B cell (primary cell): Measurements from ENCODE around the gene EPB41L2. TPM values are rescaled to one million over a fixed set of nuclear protein-coding genes. Genes with fewer than 3 reads are reported as not detected.
"Not testable (repeated sequence)": the region's sequence is repeated elsewhere in the genome, so short reads cannot be mapped to it uniquely, and the experiment has no call there.

Source experiments
- ATAC-seq: fragments of 200-7000 bp; cut with Tn5 transposase; one replicate; pipeline ENCODE4 v1.10.0; 2021; ENCODE audit warnings: low read depth, mild to moderate bottlenecking, moderate number of reproducible peaks, moderate library complexity
- CTCF ChIA-PET: fragments of 350-600 bp; sonication (Branson Sonifier 250); formaldehyde crosslinking; loops from one replicate; lab custom pipeline; 2021; ENCODE audit warnings: antibody characterized with exemption, inconsistent platforms; lab: Charles Lee
- POLR2A ChIA-PET: fragments of 350-600 bp; sonication (Branson Sonifier 250); formaldehyde crosslinking; loops from one replicate; lab custom pipeline; 2021; ENCODE audit warnings: antibody characterized with exemption; lab: Charles Lee
- DNase-seq: peaks from one replicate; pipeline ENCODE4 v3.0.0; 2013
- H2AFZ ChIP-seq: 2 replicates; pipeline ENCODE4 v1.6.1; 2012; ENCODE audit warnings: mild to moderate bottlenecking, low read depth, low read length; ENCODE audit not compliant: insufficient read depth, poor library complexity, severe bottlenecking
- H3K27ac ChIP-seq, 2 donors: 1 replicate in 1 of 2; 2 replicates in 1 of 2; pipeline ENCODE4 v1.5.1; 2012 to 2013; ENCODE audit warnings: low read length in 2 of 2, mild to moderate bottlenecking in 2 of 2, moderate library complexity in 1 of 2
- H3K27me3 ChIP-seq, 4 experiments: fragments of 200-600 bp in 1 of 4; sonication (generic) in 1 of 4; replicated peaks in 1 of 4; 1 replicate in 2 of 4; 2 replicates in 2 of 4; pipeline versions ENCODE4 v1.6.1 to v1.7.0; 2013 to 2016; ENCODE audit warnings: low read length in 3 of 4, mild to moderate bottlenecking in 2 of 4, mixed read lengths in 1 of 4, moderate library complexity in 1 of 4; ENCODE audit not compliant: insufficient read depth in 4 of 4, control insufficient read depth in 3 of 4; ENCODE audit errors: control extremely low read depth in 1 of 4
- H3K36me3 ChIP-seq, 2 experiments: replicated peaks in 1 of 2; 1 replicate in 1 of 2; 2 replicates in 1 of 2; pipeline versions ENCODE4 v1.6.1 to v1.7.1; 2013; ENCODE audit warnings: low read length in 1 of 2; ENCODE audit not compliant: insufficient read depth in 2 of 2, control insufficient read depth in 1 of 2; ENCODE audit errors: control extremely low read depth in 1 of 2, extremely low read depth in 1 of 2
- H3K4me1 ChIP-seq, 2 donors: fragments of 200-600 bp in 1 of 2; sonication (generic) in 1 of 2; 1 replicate in 1 of 2; 2 replicates in 1 of 2; pipeline versions ENCODE4 v1.5.1 to v1.6.1; 2013 to 2017; ENCODE audit warnings: low read length in 2 of 2; ENCODE audit not compliant: control insufficient read depth in 2 of 2, insufficient read depth in 2 of 2
- H3K4me2 ChIP-seq: replicated peaks from 2 replicates; pipeline ENCODE3; 2012; ENCODE audit warnings: mild to moderate bottlenecking, low read depth, low read length; ENCODE audit not compliant: poor library complexity, severe bottlenecking
- H3K4me3 ChIP-seq, 5 experiments: fragments of 200-600 bp in 1 of 5; sonication (generic) in 1 of 5; 1 replicate in 3 of 5; 2 replicates in 2 of 5; pipeline versions ENCODE4 v1.5.1 to v1.7.0; 2011 to 2016; ENCODE audit warnings: low read length in 4 of 5, mild to moderate bottlenecking in 4 of 5, low read depth in 2 of 5, control low read depth in 1 of 5, moderate library complexity in 1 of 5; ENCODE audit not compliant: insufficient read depth in 1 of 5; ENCODE audit errors: control extremely low read depth in 1 of 5, extremely low read depth in 1 of 5
- H3K79me2 ChIP-seq: fragments of 200-600 bp; sonication (generic); one replicate; pipeline ENCODE4 v1.6.0; 2016; ENCODE audit warnings: low read length; ENCODE audit not compliant: control insufficient read depth, insufficient read depth
- H3K9ac ChIP-seq: fragments of 200-600 bp; sonication (generic); 2 replicates; pipeline ENCODE4 v1.6.1; 2017; ENCODE audit warnings: mild to moderate bottlenecking, low read length, moderate library complexity
- H3K9me3 ChIP-seq, 3 donors: one replicate each; pipeline versions ENCODE4 v1.6.1 to v1.7.1; 2013; ENCODE audit warnings: low read length in 2 of 3; ENCODE audit not compliant: control insufficient read depth in 2 of 3, insufficient read depth in 1 of 3; ENCODE audit errors: control extremely low read depth in 1 of 3
- H4K20me1 ChIP-seq: 2 replicates; pipeline ENCODE4 v1.6.0; 2012; ENCODE audit warnings: mild to moderate bottlenecking, low read length; ENCODE audit not compliant: insufficient read depth, control insufficient read depth, poor library complexity, severe bottlenecking
- H3K27ac Mint-ChIP-seq: one replicate; pipeline ENCODE4 v1.8.0; 2021; ENCODE audit warnings: mixed read lengths
- H3K27me3 Mint-ChIP-seq: one replicate; pipeline ENCODE4 v1.8.0; 2021; ENCODE audit warnings: mixed read lengths
- H3K4me1 Mint-ChIP-seq: one replicate; pipeline ENCODE4 v1.8.0; 2021; ENCODE audit warnings: mixed read lengths
- H3K4me3 Mint-ChIP-seq: one replicate; pipeline ENCODE4 v1.8.0; 2021; ENCODE audit warnings: mixed read lengths
- H3K9me3 Mint-ChIP-seq: one replicate; pipeline ENCODE4 v1.8.0; 2022; ENCODE audit warnings: mixed read lengths; ENCODE audit not compliant: insufficient read depth
- CTCF ChIP-seq: fragments of 200-600 bp; IDR thresholded peaks from one replicate; pipeline ENCODE4 v1.8.0; 2022; ENCODE audit warnings: antibody characterized with exemption, mild to moderate bottlenecking
- EZH2 ChIP-seq: IDR thresholded peaks from 2 replicates; pipeline ENCODE4 v1.6.1; 2012; ENCODE audit warnings: borderline replicate concordance, low read depth, mild to moderate bottlenecking, moderate library complexity, low read length; ENCODE audit not compliant: insufficient read depth, poor library complexity, severe bottlenecking
- WGBS: methylation state at CpG from one replicate; pipeline ENCODE4 v1.1.5; 2013; ENCODE audit warnings: missing lambda C conversion rate; ENCODE audit not compliant: insufficient coverage; 5-methylcytosine and 5-hydroxymethylcytosine counted together
- intact Hi-C: fragments of 100-400 bp; cut with micrococcal nuclease; formaldehyde crosslinking; loops from one replicate; pipeline ENCODE4 v1.10.0; 2022
- polyA plus RNA-seq: library from polyadenylated mRNA; depleted of rRNA; stranded (reverse); fragments of >200 nt; gene quantifications from 2 replicates; pipeline ENCODE4 v1.2.3, GENCODE V29; 2012
- total RNA-seq, 2 donors: library from RNA; stranded (reverse); fragments of 120-200 nt in 1 of 2; gene quantifications; 1 replicate in 1 of 2; 2 replicates in 1 of 2; pipeline versions ENCODE4 v1.2.3 to v1.2.4, GENCODE V29; 2013 to 2022

The EPB41L2 gene
- total and polyA plus RNA-seq, 2 donors (not counting 1 experiment from before 2014, with no cell fraction given), result 17.8 to 61.0 TPM

- H3K4me3 ChIP-seq, H3K9ac ChIP-seq, H3K4me1 ChIP-seq, H3K36me3 ChIP-seq, H3K27me3 ChIP-seq, H2AFZ ChIP-seq, POLR2A ChIA-PET, intact Hi-C loops, H3K9me3 Mint-ChIP-seq, ATAC-seq, CTCF ChIA-PET, H4K20me1 ChIP-seq, H3K4me2 ChIP-seq, H3K79me2 ChIP-seq, H3K27me3 Mint-ChIP-seq, H3K27ac ChIP-seq: not testable (repeated sequence)
- WGBS, result no CpG with 5 or more reads among the region's 3 CpGs
- peak overlapping the region; percentile 61 for H3K4me3 Mint-ChIP-seq
- H3K27ac Mint-ChIP-seq, result peak overlapping the region; percentile 71
- peaks cover 16% of the 10 kb centered on the region for H3K4me1 Mint-ChIP-seq
- peak; percentile 51 for DNase-seq
- peaks cover 1 to 17% (median 14%) of the 10 kb centered on the region in 3 donors for H3K9me3 ChIP-seq
Measured at GRCh38 chr6:131090339-131090738, 27.3 kb upstream of the EPB41L2 start.

- Mint-ChIP-seq H3K4me1 (peaks cover 9% of the 10 kb centered on the region), H3K9me3 (no peaks in the 10 kb centered on the region), H3K27ac (no peak overlapping the region), H3K4me3 (no peak overlapping the region), H3K27me3 (no peaks in the 10 kb centered on the region)
- Histone ChIP-seq H3K27me3 (no peaks in the 10 kb centered on the region), H3K27ac (no peak overlapping the region), H2AFZ (no peak overlapping the region), H3K9ac (no peak overlapping the region), H3K36me3 (no peaks in the 10 kb centered on the region), H4K20me1 (no peaks in the 10 kb centered on the region), H3K9me3 (peaks cover 0 to 9% (median 0%) of the 10 kb centered on the region in 3 donors), H3K4me3 (no peak overlapping the region), H3K79me2 (no peaks in the 10 kb centered on the region), H3K4me1 (peaks cover 2 to 3% of the 10 kb centered on the region in 2 donors), H3K4me2 (no peak overlapping the region)
- no peak for ATAC-seq
- TF ChIP-seq CTCF (no peak), EZH2 (no peak)
- POLR2A ChIA-PET, result no interaction called here
- 96% methylated on average over 2 of the region's 2 CpGs for WGBS
- CTCF ChIA-PET, result interaction anchor here (1.3 to 3.0 kb wide), 3 partner anchors 32 to 200 kb away, joined by 3 to 7 read pairs (median 4); no protein-coding TSS in a partner anchor
- no peak for DNase-seq
- intact Hi-C loops, result no loop called here
Measured at GRCh38 chr6:131084982-131085381, 21.9 kb upstream of the EPB41L2 start.
